AG04450 (cell line): ENCODE measurements around the gene DDX49. TPM values are rescaled to one million over a fixed set of nuclear protein-coding genes. Genes with fewer than 3 reads are reported as not detected.
"Not testable (repeated sequence)": the region's sequence is repeated elsewhere in the genome, so short reads cannot be mapped to it uniquely, and the experiment has no call there.

Source experiments
- CTCF ChIA-PET: fragments of 300-600, 350-600 bp; formaldehyde crosslinking; extraction: SDS; loops from one replicate; lab custom pipeline; 2022; ENCODE audit warnings: antibody characterized with exemption, inconsistent platforms; lab: Charles Lee
- POLR2A ChIA-PET: fragments of 350-600 bp; formaldehyde crosslinking; extraction: SDS; loops from one replicate; lab custom pipeline; 2021; ENCODE audit warnings: antibody characterized with exemption, inconsistent platforms; lab: Yijun Ruan, JAX
- DNase-seq: peaks from one replicate; pipeline ENCODE4 v3.0.0-alpha.2; 2011; ENCODE audit warnings: low read depth, low spot score
- H3K27ac ChIP-seq: one replicate; pipeline ENCODE4 v1.5.1; 2012; ENCODE audit warnings: low read depth, low read length, control low read depth
- H3K27me3 ChIP-seq: one replicate; pipeline ENCODE4 v1.6.0; 2012; ENCODE audit warnings: low read length; ENCODE audit not compliant: control insufficient read depth, insufficient read depth
- H3K4me3 ChIP-seq: 2 replicates; pipeline ENCODE4 v1.5.1; 2011; ENCODE audit warnings: mild to moderate bottlenecking, low read depth, low read length, control low read depth
- H3K9me3 ChIP-seq: 2 replicates; pipeline ENCODE4 v1.5.1; 2012; ENCODE audit warnings: low read length; ENCODE audit not compliant: control insufficient read depth, insufficient read depth
- polyA plus RNA-seq: library from polyadenylated mRNA; depleted of rRNA; stranded (reverse); fragments of >200 nt; gene quantifications from 2 replicates; pipeline ENCODE4 v1.2.3, GENCODE V29; 2011
- TF ChIP-seq, protein P1 (sequence below): IDR thresholded peaks from 2 replicates; pipeline ENCODE4 v1.5.1; 2011; ENCODE audit warnings: low read depth, low read length, control low read depth, inconsistent platforms

Gene DDX49
- polyA plus RNA-seq, 1 experiment: 30.7 TPM

DNA sequence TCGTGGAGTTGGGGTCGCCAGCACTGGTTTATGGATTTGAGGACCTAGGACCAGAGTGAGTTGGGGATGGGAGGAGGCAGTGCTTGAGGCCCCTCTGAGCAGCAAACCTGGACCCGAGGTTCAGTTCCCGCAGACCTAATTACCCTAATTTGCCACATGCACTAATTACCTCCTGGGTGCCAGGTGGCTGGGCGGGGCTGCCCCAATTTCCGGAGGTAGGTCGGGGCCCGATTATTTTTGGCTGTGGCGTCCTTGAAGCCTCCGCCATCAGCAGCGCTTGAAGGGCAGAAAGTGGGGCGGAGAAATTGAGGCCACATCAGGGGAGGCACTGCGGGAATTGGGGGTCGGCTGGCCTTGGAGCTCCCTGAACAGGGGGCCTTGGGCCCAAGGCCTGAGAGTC is 27.4 kb downstream of the DDX49 start:
- H3K27me3 ChIP-seq: no peaks in the 10 kb centered on the region
- no peak overlapping the region for H3K27ac ChIP-seq
- ChIA-PET POLR2A (no interaction called here), CTCF (interaction anchor here (0.5 kb wide), 1 partner anchor 18 kb away, joined by 6 read pairs; no protein-coding TSS in a partner anchor)
- no peak overlapping the region for H3K4me3 ChIP-seq
- DNase-seq: no peak
- no peaks in the 10 kb centered on the region for H3K9me3 ChIP-seq
- TF ChIP-seq, protein P1, sequence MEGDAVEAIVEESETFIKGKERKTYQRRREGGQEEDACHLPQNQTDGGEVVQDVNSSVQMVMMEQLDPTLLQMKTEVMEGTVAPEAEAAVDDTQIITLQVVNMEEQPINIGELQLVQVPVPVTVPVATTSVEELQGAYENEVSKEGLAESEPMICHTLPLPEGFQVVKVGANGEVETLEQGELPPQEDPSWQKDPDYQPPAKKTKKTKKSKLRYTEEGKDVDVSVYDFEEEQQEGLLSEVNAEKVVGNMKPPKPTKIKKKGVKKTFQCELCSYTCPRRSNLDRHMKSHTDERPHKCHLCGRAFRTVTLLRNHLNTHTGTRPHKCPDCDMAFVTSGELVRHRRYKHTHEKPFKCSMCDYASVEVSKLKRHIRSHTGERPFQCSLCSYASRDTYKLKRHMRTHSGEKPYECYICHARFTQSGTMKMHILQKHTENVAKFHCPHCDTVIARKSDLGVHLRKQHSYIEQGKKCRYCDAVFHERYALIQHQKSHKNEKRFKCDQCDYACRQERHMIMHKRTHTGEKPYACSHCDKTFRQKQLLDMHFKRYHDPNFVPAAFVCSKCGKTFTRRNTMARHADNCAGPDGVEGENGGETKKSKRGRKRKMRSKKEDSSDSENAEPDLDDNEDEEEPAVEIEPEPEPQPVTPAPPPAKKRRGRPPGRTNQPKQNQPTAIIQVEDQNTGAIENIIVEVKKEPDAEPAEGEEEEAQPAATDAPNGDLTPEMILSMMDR: no peak

DNA sequence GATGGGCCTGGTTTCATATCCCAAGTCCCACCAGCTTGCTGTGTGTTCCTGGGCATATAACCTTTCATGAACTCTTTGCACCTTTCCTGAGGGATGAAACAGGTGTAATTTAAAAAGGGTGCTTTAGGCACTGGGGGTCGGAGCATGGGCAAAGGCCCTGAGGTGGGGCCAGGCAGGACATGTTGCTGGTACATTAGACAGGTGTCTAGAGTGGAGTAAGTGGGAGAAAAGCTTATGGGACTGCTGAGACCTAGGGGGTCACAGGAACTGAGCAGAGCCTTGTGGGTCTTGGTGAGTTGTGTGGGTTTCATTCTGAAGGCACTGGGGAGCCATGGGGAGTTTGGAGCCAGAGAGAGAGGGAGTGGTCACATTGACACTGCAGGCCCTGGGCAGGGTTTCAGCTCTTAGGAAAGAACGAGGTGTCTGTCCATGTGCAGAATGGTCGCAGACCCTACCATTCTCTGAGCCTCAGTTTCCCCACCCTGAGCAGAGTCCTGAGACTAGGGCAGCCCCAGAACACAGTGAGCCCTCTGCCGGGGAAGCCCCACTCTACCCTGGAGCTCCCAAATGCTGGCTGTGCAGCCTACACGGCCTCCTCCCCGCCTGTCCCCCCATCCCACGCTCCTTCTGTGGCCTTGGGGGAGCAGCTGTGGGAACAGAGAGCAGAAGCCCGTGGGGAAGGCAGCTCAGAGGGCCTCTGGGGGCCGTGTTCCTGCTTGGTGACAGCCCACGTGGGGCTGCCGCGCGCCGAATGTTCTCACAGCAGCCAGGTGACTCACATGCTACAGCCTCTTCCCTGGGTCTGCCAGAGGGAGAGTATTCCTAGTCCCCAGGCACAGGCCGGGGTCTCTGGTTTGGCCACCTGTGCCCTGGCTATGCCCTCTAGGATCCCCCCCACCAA is 28.8 kb downstream of the DDX49 start:
- no peak overlapping the region for H3K27ac ChIP-seq
- ChIA-PET CTCF (interaction anchor here (0.7 kb wide), 1 partner anchor 11 kb away, joined by 3 read pairs; no protein-coding TSS in a partner anchor), POLR2A (interaction anchor here (0.6 kb wide), 1 partner anchor 15 kb away, joined by 4 read pairs; no protein-coding TSS in a partner anchor)
- H3K9me3 ChIP-seq: no peaks in the 10 kb centered on the region
- H3K27me3 ChIP-seq: no peaks in the 10 kb centered on the region
- H3K4me3 ChIP-seq: no peak overlapping the region
- TF ChIP-seq, protein P1: no peak
- DNase-seq: no peak

DNA sequence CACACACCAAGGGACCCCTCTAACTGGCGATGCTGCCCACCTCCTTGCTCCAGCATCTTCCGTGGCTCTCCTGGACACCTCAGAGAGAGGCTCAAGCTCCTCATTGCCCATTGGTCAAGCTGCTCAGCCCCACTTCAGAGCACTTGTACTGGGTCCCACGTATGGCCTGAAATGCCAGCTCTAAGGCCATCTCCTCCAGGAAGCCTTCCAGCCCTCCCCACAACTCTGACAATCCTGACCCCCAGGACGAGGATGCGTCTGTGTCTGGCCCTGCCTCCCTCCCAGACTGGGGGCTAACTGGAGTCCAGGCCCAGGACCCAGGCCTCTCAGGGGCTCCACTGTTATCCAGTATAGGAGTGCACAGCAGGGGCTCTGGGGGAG is 29.5 kb downstream of the DDX49 start:
- TF ChIP-seq, protein P1: no peak
- CTCF ChIA-PET: no interaction called here

DNA sequence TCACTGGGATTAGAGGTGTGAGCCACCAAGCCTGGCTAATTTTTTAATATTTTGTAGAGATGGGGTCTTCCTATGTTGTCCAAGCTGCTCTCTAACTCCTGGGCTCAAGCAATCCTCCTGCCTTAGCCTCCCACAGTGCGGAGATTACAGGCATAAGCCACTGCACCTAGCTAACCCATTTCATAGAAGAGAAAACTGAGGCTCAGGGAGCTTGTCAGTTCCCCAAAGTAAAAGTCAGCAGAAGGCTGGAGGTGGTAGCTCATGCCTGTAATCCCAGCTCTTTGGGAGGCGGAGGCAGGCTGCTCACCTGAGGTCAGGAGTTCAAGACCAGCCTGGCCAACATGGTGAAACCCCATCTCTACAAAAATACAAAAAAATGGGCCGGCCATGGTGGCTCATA is 30.3 kb downstream of the DDX49 start:
- POLR2A ChIA-PET: no interaction called here
- DNase-seq: no peak
- Histone ChIP-seq H3K9me3 (no peaks in the 10 kb centered on the region), H3K4me3 (no peak overlapping the region), H3K27me3 (no peaks in the 10 kb centered on the region), H3K27ac (no peak overlapping the region)
- CTCF ChIA-PET: interaction anchor here (1.2 to 1.3 kb wide), 2 partner anchors 37 to 196 kb away, joined by 4 to 6 read pairs; no protein-coding TSS in a partner anchor
- TF ChIP-seq, protein P1: no peak

More for the DNA sequence above, 29.5 kb downstream of the DDX49 start:
- no peak overlapping the region for H3K27ac ChIP-seq
- POLR2A ChIA-PET: no interaction called here
- no peak for DNase-seq
- H3K27me3 ChIP-seq: no peaks in the 10 kb centered on the region
- no peak overlapping the region for H3K4me3 ChIP-seq
- H3K9me3 ChIP-seq: no peaks in the 10 kb centered on the region

DNA sequence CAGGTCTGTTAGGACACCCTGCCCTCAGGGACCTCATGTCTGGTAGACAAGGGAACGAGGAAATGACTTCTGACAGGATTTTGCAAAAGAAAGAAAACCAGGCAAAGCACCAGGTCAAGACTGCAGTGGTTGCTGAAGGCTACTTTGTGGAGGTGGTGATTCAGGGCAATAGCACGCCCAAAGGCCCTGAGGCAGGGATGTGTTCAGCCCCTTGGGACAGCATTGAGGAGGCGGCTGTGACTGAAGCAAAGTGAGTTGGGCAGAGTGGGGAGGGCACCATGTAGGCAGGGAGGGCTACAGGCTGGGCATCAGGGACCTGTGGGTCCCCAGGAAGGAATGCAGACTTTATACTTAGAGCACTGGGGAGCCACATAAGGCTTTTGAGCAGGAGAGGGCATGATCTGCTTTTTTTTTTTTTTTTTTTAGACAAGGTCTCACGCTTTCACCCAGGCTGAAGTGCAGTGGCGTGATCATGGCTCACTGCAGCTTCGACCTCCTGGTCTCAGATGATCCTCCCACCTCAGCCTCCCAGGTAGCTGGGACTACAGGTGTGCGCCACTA is 32.3 kb downstream of the DDX49 start:
- CTCF ChIA-PET: no interaction called here
- POLR2A ChIA-PET: no interaction called here
- TF ChIP-seq, protein P1: no peak
- no peaks in the 10 kb centered on the region for H3K9me3 ChIP-seq
- no peaks in the 10 kb centered on the region for H3K27me3 ChIP-seq
- no peak overlapping the region for H3K4me3 ChIP-seq
- H3K27ac ChIP-seq: no peak overlapping the region
- DNase-seq: no peak

DNA sequence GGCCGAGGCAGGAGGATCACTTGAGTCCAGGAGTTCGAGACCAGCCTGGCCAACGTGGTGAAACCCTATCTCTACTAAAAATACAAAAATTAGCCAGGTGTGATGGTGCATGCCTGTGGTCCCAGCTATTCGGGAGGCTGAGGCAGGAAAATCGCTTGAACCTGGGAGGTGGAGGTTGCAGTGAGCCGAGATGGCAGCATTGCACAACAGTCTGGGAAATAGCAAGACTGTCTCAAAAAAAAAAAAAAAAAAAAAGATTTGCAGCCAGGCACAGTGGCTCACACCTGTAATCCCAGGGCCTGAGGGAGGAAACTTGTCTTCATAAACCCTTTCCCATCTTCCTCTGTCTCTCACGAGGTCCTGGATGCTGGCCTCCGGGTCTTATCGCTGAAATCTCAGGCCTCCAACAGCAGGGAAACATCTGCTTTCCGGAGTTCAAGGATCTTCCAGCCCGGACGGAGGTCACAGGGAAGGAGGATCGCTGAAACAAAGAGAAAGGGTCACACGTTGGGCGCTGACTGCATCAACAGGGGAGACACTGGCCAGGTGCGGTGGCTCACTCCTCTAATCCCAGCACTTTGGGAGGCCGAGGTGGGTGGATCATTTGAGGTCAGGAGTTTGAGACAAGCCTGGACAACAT is 33.0 kb downstream of the DDX49 start:
- CTCF ChIA-PET, H3K27ac ChIP-seq, H3K4me3 ChIP-seq, H3K27me3 ChIP-seq, DNase-seq, H3K9me3 ChIP-seq: not testable (repeated sequence)
- POLR2A ChIA-PET: interaction anchor here (0.7 kb wide), 1 partner anchor 22 kb away, joined by 4 read pairs; no protein-coding TSS in a partner anchor
